Measurements from ENCODE around the gene SLAMF7.
"Not testable (repeated sequence)": the region's sequence is repeated elsewhere in the genome, so short reads cannot be mapped to it uniquely, and the experiment has no call there.

The SLAMF7 gene, protein sequence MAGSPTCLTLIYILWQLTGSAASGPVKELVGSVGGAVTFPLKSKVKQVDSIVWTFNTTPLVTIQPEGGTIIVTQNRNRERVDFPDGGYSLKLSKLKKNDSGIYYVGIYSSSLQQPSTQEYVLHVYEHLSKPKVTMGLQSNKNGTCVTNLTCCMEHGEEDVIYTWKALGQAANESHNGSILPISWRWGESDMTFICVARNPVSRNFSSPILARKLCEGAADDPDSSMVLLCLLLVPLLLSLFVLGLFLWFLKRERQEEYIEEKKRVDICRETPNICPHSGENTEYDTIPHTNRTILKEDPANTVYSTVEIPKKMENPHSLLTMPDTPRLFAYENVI

DNA sequence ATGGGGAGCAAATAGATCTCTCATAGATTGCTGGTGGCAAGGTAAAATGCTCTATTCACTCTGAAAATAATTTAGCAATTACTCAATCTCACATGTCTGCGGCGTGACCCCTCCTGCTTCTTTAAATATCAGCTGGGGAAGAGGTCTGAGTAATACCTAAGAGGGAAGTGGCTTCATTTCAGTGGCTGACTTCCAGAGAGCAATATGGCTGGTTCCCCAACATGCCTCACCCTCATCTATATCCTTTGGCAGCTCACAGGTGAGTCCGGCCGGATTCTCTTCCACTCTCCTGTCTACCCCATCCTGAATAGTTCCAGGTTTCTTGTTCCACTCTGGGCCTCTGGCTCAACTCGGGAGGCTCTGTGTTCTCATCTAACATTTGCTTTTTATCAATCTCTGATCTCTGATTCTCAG is at the start of gene SLAMF7:
Gene SLAMF7, plus strand, starts transcription at position 150 of the 414 bp plus-strand sequence. Its CDS starts 55 bp downstream, at position 205.
- DNase-seq, result no peak

DNA sequence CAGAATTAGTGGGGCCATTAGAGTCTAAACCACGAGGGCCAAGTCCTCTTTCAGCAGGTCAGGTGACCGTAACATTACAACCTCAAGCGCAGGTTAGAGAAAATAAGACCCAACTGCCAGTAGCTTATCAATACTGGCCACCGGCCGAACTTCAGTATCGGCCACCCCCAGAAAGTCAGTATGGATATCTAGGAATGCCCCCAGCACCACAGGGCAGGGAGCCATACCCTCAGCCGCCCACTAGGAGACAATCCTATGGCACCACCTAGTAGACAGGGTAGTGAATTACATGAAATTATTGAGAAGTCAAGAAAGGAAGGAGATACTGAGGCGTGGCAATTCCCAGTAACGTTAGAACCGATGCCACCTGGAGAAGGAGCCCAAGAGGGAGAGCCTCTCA is 46.7 kb upstream of the SLAMF7 start:
- DNase-seq, result not testable (repeated sequence)

DNA sequence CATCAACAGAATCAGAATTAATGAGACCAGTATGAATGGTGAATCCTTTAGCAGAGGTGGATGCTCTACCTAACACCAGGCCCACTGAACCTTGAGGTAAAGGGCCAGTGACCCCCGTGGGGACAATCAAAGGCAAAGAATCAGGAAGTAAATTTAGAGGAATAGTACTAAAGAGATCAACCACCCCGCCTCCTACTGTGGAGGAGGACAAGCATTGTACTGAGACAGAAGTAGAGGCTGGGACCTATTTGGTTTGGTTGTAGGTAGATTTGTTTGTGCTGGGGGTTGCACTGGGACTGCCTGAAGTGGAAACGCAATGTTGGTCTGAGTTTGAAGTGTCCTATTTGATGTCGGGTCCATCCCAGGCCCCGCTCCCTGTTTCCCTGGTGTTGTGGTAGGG is 36.9 kb upstream of the SLAMF7 start:
- no peak for DNase-seq

DNA sequence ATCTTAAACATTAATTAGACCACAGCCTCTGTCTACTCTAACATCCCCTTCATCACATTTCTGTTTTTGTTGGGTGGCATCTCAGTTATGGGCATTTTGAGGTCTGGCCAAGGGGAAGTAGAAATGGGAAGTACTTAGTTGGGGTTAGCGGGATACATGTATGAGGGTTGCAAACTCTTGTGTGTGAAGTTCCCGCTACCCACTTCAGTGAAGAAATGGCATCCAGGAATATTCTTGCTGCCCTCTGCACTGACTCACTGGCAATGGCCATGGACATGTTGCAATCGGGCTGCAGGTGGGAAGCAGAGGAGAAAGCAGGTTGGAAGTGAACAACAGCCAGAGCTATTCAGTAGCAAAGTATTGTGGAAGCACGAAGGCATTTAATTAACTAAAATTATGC is 34.8 kb upstream of the SLAMF7 start:
- peak in 2 of 56 donors; percentile 2 to 4 for DNase-seq

DNA sequence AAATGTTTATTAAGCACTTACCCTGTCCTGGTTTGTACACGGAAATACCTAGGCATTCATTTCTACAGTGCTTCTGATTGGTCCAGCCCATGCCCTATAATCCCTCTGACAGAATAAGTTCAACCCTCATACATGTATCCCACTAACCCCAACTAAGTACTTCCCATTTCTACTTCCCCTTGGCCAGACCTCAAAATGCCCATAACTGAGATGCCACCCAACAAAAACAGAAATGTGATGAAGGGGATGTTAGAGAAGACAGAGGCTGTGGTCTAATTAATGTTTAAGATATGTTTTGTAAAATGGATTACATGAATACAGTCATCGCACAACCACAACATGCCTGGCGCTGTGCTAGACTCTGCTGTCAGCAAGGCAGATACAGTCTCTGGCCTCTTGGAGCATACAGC is 33.8 kb upstream of the SLAMF7 start:
- not testable (repeated sequence) for DNase-seq

DNA sequence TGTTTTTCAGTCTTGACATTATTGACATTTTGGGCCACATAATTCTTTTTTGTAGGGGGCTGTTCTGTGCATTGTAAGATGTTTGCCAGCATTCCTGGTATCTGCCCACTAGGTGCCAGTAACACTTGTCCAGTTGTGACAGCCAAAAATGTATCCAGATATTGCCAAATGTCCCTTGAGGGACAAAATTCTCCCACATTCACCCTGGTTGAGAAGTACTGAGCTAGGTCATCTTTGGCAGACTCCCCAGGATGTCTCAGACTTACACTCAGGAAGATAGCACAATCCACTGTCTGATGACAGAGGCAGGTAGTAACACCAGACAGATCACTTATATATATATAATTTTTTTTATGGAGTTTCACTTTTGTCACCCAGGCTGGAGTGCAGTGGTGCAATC is 33.3 kb upstream of the SLAMF7 start:
- no peak for DNase-seq

DNA sequence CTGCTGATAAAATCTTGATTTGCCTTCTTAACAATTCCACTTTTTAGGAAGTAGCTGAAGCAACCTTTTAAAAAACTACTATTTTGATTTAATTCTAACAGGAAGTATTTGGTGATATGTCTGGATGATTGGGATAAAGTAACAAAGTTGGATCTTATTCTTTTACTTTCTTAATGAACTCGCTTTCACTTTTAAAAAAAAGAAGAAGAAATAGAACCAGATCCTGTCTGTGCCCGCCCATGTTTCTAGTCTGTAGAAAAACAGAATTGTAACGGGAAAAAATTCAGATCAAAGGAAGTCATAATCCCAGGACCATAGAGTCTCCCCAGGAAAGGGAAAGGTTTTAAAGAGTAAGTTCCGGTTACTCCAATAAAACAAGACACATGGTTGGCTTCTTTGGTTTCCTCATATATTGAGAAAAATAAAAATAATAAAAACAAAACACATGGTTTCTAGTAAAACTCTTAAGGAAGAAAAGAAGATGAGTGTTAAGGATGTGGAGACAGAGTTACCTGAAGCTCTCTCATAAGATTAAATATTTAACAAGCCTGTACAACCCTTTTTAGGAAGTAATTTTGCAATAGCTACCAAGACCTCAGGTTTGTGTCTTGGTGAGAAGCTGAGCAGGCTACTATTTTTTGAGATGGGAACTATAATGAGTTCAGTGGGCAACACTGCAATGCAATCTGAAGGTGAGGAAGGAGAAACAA is 32.4 kb upstream of the SLAMF7 start:
- no peak for DNase-seq

DNA sequence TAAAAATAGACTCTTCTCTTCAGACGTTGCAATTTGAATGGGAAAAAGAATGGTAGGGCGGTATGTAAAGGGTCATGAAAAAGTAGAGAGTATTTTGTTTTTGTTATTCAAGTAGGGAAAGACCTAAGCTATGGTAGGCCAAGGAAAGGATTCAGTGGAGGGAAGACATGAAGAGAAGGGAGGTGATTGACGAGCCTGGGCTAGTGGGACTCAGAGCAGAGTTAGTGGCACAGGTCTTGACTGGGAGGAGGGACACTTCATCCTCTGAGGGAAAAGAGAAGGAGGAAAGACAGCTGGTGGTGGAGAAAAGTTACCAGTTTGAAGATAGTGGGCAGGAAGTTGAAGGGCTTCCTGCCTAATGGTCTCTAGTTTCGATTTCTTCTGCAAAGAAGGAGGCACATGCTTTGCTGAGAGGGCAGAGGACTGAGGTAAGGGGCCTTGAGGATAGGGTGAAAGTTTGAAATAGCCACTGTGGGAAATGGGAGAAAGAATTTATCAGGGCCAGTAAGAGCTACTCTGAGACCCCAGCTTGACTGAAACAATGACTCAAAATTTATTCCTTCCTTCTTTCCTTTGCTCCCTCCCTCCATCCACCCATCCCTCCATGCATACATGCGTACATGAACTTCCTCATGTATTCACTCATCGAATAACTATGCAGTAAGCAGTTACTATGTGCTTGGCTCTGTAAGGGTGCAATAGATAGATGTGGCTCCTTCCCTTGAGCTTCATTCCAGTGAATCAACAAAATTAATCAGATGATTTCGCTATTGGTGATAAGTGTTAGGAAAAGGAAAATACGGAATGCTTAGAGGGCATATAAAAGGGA is 31.6 kb upstream of the SLAMF7 start:
- no peak for DNase-seq

DNA sequence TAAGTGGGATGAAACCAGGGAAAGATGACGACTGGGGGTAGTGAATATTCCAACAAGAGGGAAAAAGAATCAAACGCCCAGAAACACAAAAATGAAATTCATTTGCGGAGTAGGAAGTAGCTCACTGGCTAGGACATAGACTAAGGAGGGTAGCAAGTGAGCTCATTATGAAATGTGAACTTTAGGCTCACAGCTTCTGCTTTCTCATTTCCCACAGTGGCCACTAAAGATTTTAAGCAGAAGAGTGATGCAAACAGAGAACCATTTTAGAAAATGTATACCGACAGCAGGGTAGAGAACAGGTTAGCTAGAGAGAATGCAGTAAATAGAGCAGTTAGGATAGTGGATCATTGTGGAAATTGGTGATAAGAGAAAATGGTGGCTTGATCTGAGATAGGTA is 30.9 kb upstream of the SLAMF7 start:
- no peak for DNase-seq

DNA sequence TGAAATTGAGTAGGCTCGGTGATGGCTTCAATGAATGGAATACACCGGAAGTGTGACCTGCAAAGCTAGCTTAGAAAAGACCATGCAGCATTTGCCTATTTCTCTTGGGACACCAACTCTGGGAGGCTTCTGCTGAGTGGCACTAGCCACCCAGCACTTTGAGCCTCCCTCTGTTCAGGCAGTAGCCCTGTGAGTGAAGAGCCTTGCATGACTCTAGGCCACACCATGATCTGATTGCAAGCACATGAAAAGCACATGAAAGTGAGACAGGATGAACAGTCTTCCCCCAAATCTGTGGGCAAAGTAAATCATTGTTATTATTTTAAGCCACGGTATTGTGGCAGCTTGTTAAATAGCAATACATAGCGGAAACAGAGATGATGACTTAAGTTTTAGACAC is 30.2 kb upstream of the SLAMF7 start:
- DNase-seq, result no peak

DNA sequence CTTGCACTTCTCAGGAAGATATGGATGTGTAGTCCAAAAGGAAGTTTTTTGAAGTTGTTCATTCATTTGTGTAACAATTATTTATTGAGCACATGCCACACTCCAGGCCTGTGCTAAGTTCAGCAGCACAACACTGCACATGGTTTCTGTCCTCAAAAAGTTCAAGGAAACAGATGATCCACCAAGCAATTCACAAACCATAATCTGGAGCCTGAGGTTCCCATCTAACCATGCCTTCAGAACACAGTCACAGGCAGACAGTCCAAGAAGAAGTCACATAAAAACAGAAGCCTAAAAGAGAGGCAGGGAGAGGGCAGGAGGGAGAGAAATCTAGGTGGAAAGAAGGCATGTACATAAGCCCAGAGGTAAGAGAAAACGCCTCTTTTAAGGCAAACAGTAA is 29.3 kb upstream of the SLAMF7 start:
- DNase-seq, result no peak

DNA sequence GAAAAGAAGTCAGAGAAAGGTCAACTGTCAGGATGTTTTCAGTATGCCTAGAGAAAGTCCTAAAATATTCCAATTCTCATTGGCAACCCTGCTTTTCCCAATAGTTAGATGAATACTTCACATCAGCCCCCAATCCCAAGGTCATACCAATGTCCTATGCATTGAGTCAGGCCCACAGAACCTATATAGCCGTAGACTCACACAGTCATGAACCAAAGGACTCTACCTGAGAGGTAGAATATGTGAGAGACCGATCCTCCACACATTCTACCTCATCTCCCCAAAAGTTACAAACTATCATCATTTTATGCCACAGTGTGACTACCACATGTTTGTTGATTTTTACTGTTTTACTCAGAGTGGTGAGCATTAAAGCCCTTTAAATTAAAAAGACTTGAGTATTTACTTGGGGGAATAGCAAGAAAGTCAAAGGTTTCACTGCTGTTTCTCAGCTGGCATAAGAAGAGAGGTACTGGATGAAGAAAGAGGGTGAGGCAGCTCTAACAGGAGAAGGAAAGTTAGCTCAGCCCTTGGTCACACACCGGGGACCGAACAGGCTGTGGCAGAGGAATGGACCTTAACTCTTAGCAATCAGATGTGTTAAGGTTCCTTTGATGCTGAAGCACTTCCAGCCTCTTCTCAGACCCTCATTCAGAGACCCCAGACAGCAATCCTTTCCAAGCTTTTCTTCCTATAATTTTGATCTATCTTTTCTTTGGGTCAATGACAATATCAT is 28.4 kb upstream of the SLAMF7 start:
- DNase-seq, result no peak

DNA sequence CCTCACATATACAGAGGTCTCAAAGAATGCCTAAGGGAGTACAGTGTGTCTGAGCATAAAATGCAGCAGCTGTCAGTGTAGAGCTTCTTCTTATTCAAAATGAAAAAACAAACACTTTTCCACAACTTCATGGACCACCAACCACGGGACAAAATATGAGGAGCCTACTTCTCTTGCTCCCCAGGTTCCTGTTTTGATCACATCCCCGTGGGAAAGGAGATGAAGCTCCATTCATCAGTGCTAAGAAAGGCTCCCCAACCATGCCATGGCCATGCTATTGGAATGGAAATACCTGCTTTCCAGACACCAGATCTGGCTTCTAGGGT is 27.8 kb upstream of the SLAMF7 start:
- no peak for DNase-seq

DNA sequence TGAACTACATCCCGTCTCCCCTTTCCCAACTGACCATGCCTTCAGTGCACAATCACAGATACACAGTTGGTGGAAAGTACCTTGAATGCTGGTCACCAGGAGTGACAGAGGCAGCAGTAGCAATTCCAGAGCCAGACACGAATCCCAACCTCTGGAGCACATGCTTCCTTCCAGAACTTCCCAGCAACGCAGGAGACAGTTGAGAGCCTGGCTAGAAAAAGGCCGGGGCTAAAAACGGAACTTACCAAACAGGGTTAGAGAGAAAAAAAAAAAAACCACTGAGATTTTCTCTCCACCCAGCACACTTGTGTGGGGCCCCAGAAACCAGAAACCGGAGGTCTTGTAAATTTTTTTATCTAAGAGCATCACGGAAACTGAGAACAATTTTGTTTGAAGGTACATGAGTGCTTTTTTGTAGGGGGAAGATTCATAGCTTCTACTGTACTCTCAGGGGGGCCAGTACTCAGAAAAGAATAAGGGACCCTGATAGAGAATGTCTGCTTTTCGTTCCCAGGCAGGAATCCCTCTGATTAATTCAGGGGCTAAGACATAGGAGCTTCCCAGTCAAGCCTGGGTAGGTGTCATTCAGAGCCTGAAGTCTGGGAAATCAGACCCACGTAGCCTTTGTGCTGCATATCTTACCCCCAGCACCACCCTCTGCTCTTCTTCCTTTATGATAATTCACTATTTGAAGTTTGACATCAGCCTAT is 27.3 kb upstream of the SLAMF7 start, which contains the start of gene CD48:
Gene CD48, minus strand, starts transcription at position 221 of the 710 bp plus-strand sequence. Its CDS starts 59 bp downstream, at position 162.
- no peak for DNase-seq

DNA sequence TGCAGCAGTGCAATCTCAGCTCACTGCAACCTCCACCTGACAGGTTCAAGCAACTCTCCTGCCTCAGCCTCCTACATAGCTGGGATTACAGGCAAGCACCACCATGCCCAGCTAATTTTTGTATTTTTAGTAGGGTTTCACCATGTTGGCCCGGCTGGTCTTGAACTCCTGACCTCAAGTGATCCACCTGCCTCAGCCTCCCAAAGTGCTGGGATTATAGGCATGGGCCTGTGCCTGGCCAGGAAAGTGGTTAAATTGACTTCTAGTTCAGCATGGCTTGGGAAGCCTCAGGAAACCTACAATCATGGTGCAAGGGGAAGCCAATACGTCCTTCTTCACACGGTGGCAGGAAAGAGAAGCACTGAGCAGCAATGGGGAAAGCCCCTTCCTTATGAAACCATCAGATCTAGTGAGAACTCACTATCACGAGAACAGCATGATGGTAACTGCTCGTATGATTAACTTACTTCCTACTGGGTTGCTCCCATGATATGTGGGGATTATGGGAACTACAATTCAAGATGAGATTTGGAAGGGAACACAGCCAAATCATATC is 26.4 kb upstream of the SLAMF7 start:
- DNase-seq, result not testable (repeated sequence)

DNA sequence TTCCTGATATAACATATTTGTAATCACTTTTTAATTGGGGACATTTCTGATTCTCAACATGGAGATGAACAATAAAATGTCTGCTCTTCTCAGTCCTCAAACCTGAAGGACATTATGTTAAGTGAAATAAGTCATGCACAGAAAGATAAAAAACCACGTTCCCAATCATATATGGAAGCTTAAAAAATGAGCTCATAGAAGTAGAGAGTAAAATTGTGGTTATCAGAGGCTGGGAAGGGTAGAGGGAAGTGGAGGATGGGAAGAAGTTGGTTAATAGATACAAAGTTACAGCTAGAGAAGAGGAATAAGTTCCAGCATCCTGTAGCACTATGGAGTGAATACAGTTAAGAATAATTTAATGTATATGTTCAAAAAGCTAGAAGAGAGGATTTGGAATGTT is 25.9 kb upstream of the SLAMF7 start:
- no peak for DNase-seq

DNA sequence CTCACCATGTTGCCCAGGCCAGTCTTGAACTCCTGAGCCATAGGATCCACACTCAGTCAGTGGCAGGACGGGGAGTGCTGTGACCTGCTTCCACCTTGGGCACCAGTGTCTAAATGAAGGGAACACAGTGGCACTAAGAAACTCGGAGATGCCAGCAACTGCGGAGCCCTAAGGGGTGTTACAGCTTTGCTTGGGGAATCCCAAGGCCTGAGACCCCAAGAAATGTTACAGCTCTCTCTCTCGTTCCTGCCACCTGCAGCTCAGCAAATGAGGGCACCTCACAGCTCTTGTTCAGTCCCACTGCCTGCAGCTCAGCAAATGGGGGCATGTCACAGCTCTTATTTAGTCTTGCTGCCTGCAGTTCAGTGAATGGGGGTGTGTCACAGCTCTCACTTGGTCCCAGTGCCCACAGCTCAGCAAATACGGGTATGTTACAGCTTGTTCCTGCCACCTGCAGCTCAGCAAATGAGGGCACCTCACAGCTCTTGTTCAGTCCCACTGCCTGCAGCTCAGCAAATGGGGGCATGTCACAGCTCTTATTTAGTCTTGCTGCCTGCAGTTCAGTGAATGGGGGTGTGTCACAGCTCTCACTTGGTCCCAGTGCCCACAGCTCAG is 24.9 kb upstream of the SLAMF7 start:
- not testable (repeated sequence) for DNase-seq

DNA sequence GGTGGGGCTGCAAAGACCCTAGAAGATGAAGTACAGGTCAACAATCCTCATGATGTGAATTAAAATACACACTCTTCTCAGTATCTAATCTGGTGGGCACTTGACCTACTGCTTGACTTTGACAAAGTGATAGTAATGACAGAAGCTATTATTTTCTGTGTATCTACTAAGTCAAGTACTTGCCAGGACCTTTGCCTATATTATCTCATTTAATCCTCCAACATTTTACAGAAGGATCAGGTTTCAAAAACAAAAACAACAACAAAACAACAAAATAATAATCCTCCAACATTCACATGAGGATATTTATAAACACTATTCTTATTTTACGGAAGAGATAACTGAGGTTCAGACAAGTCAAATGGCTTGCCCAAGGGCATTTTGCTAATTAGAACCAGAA is 23.0 kb upstream of the SLAMF7 start:
- no peak for DNase-seq

DNA sequence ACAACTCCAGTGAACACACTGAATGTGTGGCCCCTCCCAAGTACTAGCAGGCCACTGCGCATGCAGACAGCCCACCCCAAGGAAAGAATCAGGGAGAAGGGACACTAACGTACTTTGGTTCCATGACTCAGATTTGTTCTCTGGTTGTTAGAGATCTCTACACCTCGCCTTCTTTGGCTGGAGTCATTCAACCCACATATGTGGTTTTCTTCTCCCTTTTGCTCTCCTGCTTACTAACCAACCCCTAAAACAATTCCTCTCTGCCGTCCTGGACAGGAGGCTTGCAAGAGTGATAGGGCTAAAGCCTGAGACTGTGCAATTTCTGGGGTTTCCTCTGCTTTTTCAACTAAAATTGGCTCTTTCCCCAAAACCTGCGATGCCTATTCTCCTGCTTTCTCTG is 21.7 kb upstream of the SLAMF7 start:
- no peak for DNase-seq

DNA sequence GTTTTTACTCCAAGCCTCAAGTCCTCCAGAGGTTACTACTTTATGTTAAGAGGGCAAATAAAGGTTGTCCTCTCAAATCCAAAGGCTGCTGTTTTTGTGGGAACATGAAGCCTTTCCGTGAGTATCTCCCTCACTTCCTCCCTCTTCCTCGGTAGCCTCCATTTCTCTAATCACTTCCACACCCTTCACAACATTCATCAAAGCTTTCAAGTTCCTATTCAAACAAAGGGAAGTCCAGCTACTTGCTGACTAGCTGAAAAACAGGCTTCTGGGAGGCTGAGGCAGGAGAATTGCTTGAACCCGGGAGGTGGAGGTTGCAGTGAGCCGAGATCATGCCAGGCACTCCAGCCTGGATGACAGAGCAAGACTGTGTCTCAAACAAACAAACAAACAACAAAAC is 20.8 kb upstream of the SLAMF7 start:
- no peak for DNase-seq
